NCI-H69 (cell line): ENCODE data around the gene ERICH2.

Experiments used
- DNase-seq: peaks from one replicate; lab custom pipeline; 2025; lab: John Stamatoyannopoulos, UW

The ERICH2 gene

DNA sequence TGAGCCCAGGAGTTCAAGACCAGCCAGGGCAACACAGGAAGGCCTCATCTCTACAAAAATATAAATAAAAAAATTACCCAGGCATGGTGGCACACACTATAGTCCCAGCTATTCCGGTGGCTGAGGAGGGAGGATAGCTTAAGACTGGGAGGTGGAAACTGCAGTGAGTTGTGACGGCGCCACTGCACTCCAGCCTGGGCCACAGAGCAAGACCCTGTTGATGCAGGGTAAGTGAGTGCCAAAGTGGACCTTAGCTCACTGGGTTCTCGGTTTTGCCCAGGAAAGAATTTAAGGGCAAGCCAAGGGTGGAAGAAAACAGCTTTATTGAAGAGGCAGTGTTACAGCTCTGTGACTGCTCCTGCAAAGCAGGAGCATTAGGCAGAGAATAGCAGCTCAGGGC lies 6.9 kb upstream of the ERICH2 start:
- no peak for DNase-seq

DNA sequence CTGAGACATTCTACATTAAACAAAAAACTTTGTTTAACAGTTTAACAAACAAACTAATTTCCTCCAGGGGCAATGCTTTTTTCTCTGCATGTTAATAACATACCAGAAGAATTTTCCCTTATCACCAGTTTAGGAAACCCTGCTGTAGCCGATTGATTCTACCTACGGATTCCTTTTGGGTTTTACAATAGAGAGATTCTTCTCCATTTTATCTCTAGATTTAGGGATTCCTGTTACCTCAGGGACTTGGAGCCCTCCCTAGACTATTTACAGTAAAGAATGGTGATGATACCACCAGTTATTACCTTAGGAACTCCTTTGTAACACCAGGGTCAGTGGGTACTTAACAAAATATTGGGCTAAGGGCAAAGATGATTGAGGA lies 5.3 kb upstream of the ERICH2 start:
- no peak for DNase-seq

DNA sequence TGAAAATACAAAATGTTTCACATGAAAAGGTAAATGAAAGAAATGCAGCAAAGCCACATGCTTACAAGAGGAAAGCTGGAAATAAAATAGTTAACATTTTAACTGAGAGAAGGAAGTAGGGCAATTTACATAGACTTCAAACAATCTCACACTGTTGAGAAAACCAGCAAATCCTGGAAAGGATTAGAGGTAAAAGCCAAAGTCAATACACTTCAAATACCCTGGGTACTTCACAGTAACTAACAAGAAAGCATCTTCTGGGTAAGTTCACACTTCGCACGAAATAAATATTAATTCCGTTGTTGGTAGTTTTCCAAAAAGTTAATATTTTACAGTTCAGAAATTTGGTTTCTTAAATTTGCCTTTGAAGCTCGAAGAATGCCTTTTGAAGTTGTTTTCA lies 3.5 kb upstream of the ERICH2 start:
- DNase-seq = no peak

DNA sequence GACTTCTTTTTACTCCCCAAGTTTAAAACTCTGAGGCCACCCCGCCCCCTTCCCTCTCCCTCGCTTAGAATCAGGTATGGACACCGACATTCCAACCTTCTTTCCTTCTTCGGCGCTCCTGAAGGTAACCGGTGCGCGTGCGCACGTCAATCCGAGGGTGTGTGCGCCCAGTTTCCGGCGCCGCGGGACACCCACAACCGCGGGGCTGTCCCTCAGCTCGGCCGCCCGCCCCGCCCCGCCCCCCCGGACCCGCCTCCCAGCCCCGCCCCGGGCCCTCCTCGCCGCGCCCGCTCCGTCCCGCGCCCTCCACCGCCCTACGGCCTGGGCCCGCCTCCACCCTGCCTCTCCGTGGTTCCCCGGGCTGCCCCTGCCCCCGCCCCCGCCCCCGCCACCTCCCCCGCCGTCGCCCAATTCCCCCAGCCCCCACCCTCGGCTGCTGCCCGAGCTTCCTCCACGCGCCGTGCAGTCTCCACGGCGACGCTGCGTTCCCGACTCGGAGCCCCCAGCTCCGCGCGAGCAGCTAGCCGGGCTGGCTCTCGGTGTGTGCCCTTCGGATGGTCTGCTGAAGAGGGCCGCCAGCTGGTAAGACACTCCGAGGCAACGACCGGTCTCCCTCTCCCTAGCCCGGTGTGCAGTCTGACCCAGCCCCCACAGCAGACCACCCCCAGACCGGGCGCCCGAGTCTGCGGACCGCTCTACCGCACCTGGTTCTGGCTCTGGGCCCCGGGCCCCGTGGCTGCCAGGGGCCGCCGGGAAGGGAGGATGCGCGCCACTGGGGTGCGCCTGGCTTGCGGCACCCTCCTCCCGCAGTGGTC lies 635 bp downstream of the ERICH2 start:
- peak; percentile 87 for DNase-seq

DNA sequence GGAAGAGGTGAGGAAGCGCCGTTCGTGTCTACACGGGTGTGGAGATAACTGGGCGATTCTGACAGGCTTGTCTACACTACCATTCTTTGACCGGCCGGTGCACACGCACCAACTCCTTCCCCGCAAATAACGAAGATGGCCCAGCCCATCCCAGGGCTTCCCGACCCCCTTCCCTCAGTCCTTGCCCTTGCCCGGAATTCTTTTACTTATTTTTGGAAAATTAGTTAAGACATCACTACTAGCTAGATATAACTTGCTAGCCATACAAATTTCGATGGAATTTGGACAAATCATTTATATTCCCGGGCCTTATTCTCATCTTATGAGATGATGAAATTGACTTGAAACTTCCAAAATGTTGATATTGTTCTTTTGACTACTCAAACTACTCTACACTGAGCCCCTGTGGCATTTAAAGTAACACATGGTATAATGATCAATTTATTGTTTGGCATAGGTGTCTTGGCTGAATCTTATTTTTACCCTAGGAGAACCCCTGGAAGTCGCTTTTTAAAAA lies 1.3 kb downstream of the ERICH2 start:
- no peak for DNase-seq

DNA sequence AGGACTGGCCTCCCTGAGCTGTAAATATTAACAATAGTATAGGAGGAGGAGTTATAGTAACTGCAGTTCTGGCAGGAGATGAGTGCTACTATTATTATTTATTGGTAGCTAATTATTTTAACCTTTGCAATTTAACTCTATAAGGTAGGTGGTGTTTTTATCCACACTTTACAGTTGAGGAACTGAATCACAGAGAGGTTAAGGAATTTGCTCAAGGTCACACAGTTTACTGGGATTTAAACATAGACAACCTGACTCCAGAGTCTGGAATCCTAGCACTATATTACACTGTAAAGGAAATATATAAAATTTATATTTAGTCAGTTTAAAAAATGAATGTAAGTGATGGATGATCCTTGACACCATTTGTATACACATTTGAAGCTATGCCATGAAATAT lies 2.1 kb downstream of the ERICH2 start:
- DNase-seq = no peak

DNA sequence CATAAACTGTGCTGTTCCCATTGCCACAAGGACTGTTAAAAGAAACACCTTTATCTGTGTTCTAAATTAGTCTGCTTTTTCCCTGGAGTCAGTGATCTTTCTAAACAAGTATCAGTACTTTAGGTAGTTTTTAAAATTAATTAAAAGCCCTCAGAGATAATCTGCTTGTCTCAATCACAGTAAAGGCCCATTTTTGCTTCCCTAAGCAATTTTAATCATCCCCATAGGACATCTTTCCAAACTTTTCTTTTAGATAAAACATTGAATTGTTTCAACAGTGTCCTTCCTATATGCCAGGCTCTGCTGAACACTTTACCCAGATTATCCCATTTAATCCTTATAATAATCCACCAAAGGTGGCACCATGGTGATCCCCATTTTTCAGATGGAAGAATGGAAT lies 3.9 kb downstream of the ERICH2 start:
- DNase-seq = no peak

DNA sequence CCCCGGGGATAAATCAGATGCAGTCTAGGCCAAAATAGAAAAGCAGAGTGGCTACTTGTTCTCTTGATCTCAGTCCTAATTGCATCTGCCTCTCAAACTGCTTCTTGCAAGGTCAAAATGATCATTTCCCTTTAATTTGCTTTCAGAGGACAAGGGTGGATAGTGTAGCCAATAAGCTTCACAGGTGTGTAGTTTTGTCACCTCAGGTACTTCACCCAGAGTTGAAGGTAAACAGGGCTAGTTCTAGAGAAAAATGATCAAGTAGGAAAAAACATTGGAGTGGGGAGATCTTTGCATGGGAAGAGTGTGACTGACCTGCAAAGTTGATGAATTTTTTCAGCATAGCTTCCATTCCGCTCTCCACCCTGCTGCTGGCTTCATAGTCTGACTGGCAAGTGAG lies 8.7 kb downstream of the ERICH2 start:
- DNase-seq = no peak

DNA sequence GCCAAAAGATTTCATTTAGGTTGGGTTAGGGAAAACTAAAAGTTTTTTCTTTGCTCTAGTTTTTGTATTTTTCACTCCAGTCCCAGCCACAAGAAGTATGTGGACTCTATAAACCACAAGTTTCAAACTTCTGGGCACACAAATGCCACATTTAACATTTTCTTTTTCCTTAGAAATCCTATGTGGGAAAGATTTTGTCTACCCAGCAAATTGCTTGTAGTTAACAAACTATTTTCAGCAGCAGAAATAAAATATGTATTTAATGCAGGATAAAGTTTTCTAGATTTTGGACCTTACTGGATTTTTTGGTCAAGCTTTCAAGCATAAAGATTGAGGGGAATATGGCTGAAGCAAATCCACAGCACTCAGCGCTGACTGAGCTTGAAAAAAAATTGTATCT lies 9.1 kb downstream of the ERICH2 start:
- DNase-seq = no peak

DNA sequence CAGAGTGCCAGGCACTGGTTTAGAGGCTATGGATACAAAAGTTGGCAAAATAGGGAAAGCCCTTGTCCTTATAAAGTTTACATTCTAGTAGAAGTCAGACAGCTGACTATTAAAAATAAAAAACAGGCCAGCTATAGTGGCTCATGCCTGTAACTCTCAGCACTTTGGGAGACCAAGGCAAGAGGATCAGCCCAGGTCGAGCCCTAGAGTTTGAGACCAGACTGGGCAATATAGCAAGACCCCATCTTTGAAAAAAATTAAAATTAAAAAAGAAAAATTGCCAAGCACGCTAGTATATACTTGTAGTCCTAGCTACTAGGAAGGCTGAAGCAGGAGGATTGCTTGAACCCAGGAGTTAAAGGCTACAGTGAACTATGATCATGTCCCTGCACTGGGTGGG lies 12.5 kb downstream of the ERICH2 start:
- DNase-seq = no peak

DNA sequence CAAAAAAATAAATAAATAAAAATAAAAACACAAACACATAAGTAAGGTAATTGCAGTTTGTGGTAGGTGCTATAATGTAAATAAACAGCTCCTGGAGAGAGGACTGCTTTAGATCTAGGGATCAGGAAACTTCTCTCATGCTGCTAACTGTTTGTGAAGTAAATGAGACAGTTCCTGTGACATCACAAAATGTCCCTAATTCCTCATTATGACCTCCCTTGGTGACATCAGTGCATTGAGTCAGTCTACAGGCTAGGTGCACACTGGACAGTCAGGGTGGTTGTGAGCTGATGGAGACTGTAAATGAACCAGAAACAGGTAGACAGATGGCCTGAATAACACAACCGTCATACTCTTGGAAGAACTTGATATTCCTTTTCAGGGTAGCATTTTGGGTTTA lies 13.4 kb downstream of the ERICH2 start:
- DNase-seq = no peak

DNA sequence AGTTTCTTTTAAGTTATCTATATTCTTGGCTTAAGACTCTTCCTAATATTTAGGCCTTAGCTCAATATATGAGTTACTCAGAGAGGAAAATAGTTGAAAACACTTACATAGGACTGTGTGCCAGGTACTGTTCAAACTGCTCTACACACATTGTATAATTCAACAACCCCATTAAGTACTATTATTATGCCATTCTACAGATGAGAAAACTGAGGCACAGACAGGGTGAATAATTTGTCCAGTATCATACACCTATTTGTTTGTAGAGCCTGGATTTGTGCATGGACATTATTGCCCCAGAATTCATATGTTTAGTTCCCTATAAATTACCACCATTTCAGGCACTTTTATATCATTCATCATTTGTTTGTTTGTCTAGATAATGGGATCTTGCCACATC lies 28.8 kb downstream of the ERICH2 start:
- no peak for DNase-seq

DNA sequence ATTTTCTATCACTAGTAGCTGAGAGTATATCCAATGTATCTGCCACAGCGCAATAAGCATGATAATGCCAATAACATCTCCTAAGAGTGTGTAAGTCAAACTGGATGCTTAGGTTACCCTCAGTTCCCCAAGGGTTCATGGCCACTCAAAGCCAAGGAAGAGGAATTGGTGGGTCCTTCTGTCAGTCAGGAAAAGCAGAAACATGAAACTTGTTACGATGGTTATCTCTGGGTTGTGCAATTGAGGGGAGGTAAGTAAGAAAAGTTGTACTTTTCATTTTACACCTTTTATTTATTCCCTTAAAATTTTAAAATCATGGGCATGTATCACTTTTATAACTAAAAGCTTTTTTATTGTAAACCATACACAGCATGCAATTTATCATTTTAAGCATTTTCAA lies 36.4 kb downstream of the ERICH2 start:
- no peak for DNase-seq

DNA sequence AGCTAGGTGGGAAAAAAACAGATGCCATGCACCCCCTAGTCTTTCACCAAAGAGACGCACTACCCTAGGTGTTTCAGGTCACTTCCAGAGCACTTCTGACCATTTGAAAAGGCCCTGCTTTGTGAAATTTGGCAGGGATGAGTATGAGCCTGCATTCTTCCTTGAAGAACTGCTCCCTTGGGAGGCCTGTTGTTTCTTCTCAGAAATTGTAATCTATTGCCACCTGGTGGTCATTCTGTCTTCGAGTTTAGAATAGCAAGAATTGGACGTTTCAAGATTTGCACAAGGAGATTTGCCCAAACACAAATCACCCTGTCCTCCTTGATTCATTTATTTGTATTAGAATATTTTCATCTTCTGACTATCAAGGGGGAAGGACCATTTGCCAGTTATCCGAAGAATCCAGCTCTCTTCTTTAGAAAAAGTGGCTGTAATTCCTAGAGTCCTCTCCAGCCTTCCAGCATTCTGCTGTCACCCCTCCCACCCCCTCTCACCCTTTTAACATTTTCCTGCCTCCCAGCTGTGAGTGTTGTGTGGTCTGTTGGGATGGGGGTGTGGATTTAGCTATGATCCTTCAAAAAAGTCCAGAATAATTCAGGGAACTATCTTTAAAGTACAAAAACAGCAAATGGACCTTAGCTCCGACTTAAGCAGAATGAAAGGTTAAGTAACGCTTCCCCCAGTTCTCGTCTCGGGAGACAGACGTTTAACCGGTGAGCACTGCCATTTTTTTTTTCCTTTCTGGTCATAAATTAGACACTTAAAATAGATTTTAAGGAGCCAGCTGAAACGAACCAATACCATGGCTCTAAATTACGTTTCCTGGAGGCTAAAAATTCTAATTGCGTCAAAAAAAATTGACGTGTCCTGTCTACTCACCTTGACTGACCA lies 42.8 kb downstream of the ERICH2 start:
- peak; percentile 93 for DNase-seq

DNA sequence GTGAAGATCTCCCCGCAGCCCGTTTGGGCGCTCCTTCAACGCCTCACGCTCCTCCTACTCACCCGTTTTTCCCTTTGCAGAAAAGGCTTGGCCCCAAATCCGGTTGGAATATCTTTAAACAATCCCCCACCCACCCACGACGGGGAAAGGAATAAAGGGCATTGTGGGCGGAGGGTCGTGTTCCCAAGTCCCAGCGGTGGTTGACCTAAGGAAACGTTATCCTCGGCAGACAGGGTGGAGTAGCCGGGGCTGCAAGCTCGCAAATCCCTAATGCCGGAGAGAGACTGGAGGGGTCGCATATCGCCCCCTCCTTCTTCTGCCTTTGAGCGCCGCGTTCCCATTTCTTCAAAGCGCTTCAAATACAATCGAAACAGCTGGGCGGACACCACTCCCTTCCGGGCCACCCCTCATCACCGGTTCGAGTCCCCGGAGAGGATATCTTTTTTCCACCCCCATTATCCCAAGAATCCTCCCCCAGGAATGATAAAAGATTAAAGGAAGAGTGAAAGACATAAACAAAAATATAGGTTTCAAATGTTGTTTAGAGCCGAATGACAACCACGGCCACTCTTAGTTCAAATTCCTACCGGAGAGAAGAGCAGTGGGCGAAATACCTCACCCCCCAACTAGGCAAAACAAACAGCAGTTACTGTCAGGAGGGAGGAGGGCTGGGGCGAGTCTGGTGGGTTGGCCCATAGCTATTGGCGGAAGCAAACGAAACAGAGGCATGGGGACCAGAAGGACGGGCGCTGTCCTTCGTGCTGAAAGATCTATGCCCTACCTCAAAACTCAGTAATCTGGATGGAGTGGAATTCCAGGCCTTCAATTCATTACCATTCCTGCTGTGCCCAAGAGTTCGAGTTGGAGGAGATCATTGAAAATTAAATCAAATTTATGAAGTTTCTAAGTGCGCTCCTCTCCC lies 43.7 kb downstream of the ERICH2 start:
- DNase-seq = peak; percentile 75

DNA sequence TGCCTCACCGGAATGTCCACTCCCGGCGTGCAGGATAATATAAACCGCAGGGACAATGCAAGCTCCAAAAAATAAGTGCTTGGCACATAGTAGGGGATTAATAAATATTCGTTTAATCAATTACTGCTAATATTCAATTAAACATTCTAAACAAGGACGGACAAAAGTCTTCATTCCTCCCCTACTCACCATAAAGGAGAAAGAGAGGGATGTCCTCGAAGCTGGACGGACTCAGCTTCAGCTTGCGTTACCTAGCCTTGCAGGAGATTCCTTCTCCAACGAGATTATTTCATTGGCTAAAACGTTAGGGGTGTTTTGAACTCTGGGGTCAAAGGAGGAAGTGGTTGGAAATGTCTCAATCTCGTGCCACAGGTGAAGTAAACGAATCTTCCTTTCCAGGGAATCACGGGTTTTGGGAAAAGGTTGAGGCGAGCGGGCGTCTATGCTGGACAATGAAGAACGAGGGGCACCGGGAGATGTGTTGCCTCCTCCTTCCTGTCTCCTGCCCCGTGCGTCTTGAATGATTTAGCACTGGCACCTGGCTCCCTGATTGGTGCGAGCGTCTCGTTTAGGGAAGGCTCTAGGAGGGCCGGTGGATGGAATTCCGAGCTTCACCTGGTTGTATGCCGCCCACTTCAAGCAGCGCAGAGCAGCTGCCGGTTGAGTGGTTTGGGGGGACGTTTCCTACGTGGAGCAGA lies 44.5 kb downstream of the ERICH2 start:
- DNase-seq = peak; percentile 89

DNA sequence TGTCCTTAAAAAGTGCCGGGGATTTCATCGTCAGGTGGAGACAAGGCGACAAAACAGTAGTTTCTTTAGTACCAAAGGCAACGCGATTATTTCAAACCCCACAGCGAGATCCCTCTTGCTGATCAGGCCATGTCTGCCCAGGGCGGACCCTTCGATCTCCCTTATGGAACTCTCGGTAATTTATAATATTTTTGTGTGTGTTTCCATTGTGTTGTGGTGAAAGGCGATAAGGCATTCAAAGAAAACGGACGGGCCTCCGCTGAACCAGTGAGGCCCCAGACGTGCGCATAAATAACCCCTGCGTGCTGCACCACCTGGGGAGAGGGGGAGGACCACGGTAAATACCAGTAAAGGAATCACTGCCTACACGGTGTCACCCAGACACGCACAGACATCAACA lies 45.1 kb downstream of the ERICH2 start:
- peak; percentile 83 for DNase-seq

DNA sequence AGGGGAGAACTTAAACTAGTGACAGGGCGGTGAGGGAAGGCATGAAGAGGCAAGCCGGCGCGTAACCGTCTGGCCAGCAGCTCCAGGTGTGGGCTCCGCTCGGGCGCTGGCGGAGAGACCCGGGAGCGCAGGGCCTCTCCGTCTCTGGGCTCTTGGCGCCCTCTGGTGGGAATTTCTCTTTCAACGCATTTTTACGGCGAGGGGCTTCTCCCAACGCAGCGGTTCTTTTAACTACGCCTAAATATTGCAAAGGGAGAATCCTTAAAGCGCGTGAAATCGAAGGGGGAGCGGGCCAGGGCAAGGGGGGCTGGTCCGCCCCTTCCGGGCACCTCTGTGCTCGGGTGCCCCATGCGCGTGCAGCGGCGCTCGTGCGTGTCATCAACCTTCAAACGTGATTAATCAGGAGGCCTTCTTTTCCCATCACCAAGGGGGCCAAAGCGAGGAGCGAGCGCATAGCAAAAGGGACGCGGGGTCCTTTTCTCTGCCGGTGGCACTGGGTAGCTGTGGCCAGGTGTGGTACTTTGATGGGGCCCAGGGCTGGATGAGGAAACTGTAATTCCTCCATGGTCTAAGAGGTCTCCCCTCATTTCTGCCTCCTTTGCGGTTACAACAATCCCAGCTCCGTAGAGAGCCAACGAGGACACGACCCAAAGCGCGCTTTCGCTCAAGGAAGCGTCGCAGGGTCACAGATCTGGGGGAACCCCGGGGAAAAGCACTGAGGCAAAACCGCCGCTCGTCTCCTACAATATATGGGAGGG lies 45.7 kb downstream of the ERICH2 start:
- peak; percentile 87 for DNase-seq

DNA sequence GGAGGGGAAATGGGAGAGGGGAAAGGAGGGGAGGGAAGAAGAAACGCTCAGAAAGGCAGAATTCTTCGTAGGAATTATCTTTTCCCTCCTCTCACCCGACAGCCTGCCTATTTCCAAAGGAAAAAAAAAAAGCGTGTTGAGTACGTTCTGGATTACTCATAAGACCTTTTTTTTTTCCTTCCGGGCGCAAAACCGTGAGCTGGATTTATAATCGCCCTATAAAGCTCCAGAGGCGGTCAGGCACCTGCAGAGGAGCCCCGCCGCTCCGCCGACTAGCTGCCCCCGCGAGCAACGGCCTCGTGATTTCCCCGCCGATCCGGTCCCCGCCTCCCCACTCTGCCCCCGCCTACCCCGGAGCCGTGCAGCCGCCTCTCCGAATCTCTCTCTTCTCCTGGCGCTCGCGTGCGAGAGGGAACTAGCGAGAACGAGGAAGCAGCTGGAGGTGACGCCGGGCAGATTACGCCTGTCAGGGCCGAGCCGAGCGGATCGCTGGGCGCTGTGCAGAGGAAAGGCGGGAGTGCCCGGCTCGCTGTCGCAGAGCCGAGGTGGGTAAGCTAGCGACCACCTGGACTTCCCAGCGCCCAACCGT lies 46.4 kb downstream of the ERICH2 start, which contains the start of gene GAD1:
Gene GAD1, plus strand, starts transcription at position 384 of the 589 bp plus-strand sequence. CDS start 1,705 bp downstream, outside the sequence.
- DNase-seq = peak; percentile 83
